Measurements from ENCODE around the gene BICRAL.

Gene BICRAL

DNA sequence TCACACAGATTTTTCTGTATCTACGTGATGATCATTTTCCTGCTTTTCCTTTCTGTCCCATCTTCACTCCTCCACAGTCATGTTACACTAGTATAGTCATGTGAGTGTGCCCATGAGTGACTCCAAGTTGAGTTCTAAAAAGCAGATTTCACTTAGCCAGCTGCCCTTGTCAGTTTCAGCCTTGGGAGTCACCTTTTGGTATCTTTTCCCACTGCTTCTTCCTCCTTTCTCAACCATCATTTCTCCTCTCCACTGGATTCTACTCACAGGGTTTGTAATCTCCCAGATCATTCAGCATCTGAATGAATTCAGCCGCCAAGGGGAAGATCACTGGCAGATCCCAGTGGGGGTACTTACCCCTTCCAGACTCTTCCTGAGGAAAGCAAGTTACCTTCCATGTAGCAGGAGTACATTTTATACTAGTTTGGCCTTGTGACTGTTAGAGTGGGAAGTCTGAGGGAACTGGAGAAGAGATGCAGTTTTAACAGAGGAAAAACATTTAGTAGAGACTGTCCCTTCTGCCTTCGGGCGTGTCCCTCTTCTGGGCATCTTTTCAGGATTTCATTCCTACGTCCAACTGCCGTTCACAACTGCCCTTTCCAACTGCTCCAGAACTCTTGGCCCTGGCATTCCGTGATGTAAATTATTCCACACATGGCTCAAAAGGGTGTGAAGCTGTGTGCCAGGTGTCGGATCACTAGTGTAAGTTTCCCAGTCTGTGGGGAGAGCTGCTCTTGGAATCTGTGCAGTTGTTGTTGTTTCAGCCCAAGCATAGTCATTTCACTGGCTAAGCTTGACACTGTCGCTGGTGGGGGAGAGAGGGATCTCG lies 38.9 kb downstream of the BICRAL start:
- Histone ChIP-seq H3K9ac (ENCODE audit: low read length in 2 of 2) (peak overlapping the region; percentile 1 to 39), H3K36me3 (ENCODE audit: control insufficient read depth in 2 of 2, insufficient read depth in 2 of 2, low read length in 2 of 2) (peaks cover 0 to 9% of the 10 kb centered on the region in 2 donors), H3K4me1 (ENCODE audit: control insufficient read depth, insufficient read depth, low read length) (peaks cover 15% of the 10 kb centered on the region), H3K27me3 (ENCODE audit: control insufficient read depth in 1 of 2, insufficient read depth in 2 of 2, low read length in 2 of 2) (no peaks in the 10 kb centered on the region), H3K9me3 (ENCODE audit: control insufficient read depth in 2 of 2, low read length in 2 of 2) (no peaks in the 10 kb centered on the region), H3K27ac (ENCODE audit: low read length) (peak overlapping the region; percentile 81), H3K4me3 (ENCODE audit: low read length in 2 of 2) (peak overlapping the region; percentile 52 to 68)

DNA sequence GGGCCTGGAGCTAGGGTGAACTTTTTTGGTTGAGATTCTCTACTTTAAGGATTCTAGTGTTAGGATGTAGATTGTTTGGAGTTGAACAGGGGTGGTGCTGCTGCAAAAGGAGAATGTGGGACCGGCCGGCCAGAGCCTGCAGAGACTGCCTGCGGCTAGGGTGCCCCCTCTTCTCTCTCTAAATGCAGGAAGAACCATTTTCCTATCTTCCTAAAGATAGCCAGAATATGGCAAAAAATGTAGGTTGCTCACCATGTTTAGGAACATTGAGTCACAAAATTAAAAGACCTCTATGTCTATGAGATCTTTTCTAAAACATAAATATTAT lies 39.5 kb downstream of the BICRAL start:
- peak overlapping the region; percentile 81 for H3K27ac ChIP-seq (ENCODE audit: low read length)
- H3K9me3 ChIP-seq (ENCODE audit: control insufficient read depth in 2 of 2, low read length in 2 of 2), result no peaks in the 10 kb centered on the region
- peak overlapping the region; percentile 52 to 68 for H3K4me3 ChIP-seq (ENCODE audit: low read length in 2 of 2)
- peak overlapping the region; percentile 1 to 39 for H3K9ac ChIP-seq (ENCODE audit: low read length in 2 of 2)
- H3K36me3 ChIP-seq (ENCODE audit: control insufficient read depth in 2 of 2, insufficient read depth in 2 of 2, low read length in 2 of 2), result peaks cover under 1 to 9% of the 10 kb centered on the region in 2 donors
- H3K4me1 ChIP-seq (ENCODE audit: control insufficient read depth, insufficient read depth, low read length), result peaks cover 15% of the 10 kb centered on the region
- no peaks in the 10 kb centered on the region for H3K27me3 ChIP-seq (ENCODE audit: control insufficient read depth in 1 of 2, insufficient read depth in 2 of 2, low read length in 2 of 2)

DNA sequence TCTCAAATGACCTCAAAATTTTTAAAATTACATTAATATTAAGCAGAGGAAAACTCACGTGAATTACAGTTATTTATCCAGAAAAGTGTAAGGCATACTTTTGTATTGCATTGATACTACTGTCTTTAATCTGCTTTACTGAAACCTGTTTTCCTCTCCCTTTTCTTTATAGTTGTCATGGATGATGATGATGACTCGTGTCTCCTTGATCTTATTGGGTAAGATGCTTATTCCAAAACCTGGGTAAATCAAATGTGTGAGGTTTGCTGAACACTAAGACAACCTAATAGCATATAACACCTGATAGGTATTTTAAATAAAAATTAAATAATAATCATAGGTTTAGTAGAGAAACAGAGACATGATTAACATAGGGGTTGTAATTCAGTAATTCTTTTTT lies 40.0 kb downstream of the BICRAL start:
- H3K4me3 ChIP-seq (ENCODE audit: low read length in 2 of 2), result no peak overlapping the region
- H3K9ac ChIP-seq (ENCODE audit: low read length in 2 of 2), result no peak overlapping the region
- H3K9me3 ChIP-seq (ENCODE audit: control insufficient read depth in 2 of 2, low read length in 2 of 2), result no peaks in the 10 kb centered on the region
- H3K36me3 ChIP-seq (ENCODE audit: control insufficient read depth in 2 of 2, insufficient read depth in 2 of 2, low read length in 2 of 2), result peaks cover 2 to 9% of the 10 kb centered on the region in 2 donors
- peaks cover 15% of the 10 kb centered on the region for H3K4me1 ChIP-seq (ENCODE audit: control insufficient read depth, insufficient read depth, low read length)
- H3K27ac ChIP-seq (ENCODE audit: low read length), result peak overlapping the region; percentile 81
- no peaks in the 10 kb centered on the region for H3K27me3 ChIP-seq (ENCODE audit: control insufficient read depth in 1 of 2, insufficient read depth in 2 of 2, low read length in 2 of 2)

DNA sequence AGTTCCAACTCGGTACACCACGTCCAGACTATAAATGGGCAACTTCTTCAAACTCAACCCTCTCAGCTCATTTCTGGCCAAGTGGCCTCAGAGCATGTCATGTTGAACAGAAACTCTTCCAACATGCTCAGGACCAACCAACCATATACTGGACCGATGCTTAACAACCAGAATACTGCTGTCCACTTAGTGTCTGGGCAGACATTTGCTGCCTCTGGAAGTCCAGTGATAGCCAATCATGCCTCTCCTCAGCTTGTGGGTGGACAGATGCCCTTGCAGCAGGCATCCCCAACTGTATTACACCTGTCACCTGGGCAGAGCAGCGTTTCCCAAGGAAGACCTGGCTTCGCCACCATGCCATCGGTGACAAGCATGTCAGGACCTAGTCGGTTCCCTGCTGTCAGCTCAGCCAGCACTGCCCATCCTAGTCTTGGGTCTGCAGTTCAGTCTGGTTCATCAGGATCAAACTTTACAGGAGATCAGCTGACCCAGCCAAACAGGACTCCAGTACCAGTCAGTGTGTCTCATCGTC lies 47.8 kb downstream of the BICRAL start:
- no peak overlapping the region for H3K9ac ChIP-seq (ENCODE audit: low read length in 2 of 2)
- H3K27ac ChIP-seq (ENCODE audit: low read length), result no peak overlapping the region
- H3K36me3 ChIP-seq (ENCODE audit: control insufficient read depth in 2 of 2, insufficient read depth in 2 of 2, low read length in 2 of 2), result peaks cover 33 to 34% of the 10 kb centered on the region in 2 donors

DNA sequence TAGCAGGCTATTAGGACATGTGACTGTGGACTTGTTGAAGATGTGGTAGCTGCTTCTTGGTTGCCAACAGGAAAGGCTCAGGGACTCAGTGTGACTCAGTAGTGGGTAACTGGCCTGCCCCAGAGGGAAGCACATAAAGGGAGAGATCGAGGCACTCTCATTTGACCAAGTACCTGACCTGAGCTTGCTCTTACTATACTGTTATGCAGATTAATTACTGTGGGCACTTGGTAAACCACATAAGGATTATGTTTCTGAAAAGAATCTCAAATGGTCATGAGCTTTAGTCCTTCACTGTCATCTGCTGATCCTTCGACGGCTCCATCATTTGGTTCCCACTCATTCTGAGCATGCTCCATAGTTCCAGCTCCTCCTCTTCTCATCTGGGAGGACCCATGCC lies 49.4 kb downstream of the BICRAL start:
- no peak overlapping the region for H3K4me3 ChIP-seq (ENCODE audit: low read length in 2 of 2)
- H3K9ac ChIP-seq (ENCODE audit: low read length in 2 of 2), result no peak overlapping the region
- no peak overlapping the region for H3K27ac ChIP-seq (ENCODE audit: low read length)
- peaks cover 33 to 37% of the 10 kb centered on the region in 2 donors for H3K36me3 ChIP-seq (ENCODE audit: control insufficient read depth in 2 of 2, insufficient read depth in 2 of 2, low read length in 2 of 2)
- no peaks in the 10 kb centered on the region for H3K4me1 ChIP-seq (ENCODE audit: control insufficient read depth, insufficient read depth, low read length)
- H3K27me3 ChIP-seq (ENCODE audit: control insufficient read depth in 1 of 2, insufficient read depth in 2 of 2, low read length in 2 of 2), result no peaks in the 10 kb centered on the region
- no peaks in the 10 kb centered on the region for H3K9me3 ChIP-seq (ENCODE audit: control insufficient read depth in 2 of 2, low read length in 2 of 2)

More for the DNA sequence above, 47.8 kb downstream of the BICRAL start:
- H3K9me3 ChIP-seq (ENCODE audit: control insufficient read depth in 2 of 2, low read length in 2 of 2), result no peaks in the 10 kb centered on the region
- no peak overlapping the region for H3K4me3 ChIP-seq (ENCODE audit: low read length in 2 of 2)
- H3K4me1 ChIP-seq (ENCODE audit: control insufficient read depth, insufficient read depth, low read length), result no peaks in the 10 kb centered on the region
- no peaks in the 10 kb centered on the region for H3K27me3 ChIP-seq (ENCODE audit: control insufficient read depth in 1 of 2, insufficient read depth in 2 of 2, low read length in 2 of 2)

DNA sequence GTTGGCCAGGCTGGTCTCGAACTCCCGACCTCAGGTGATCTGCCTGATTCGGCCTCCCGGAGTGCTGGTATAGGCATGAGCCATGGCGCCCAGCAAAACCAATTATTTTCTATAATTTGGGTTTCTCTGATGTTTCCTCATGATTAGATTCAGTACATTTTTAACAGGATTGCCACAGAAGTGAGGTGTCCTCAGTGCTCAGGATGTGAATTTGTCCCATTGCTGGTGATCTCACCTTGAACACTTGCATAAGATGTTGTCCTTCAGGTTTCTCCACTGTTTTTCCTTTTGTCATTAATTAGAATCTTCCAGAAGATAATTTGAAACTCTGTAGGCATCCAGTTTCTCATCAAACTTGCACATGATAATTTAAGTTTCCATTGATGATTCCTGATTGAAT lies 52.2 kb downstream of the BICRAL start:
- peaks cover 19 to 28% of the 10 kb centered on the region in 2 donors for H3K36me3 ChIP-seq (ENCODE audit: control insufficient read depth in 2 of 2, insufficient read depth in 2 of 2, low read length in 2 of 2)
- no peak overlapping the region for H3K9ac ChIP-seq (ENCODE audit: low read length in 2 of 2)
- H3K27ac ChIP-seq (ENCODE audit: low read length), result no peak overlapping the region
- H3K4me3 ChIP-seq (ENCODE audit: low read length in 2 of 2), result no peak overlapping the region
- H3K9me3 ChIP-seq (ENCODE audit: control insufficient read depth in 2 of 2, low read length in 2 of 2), result no peaks in the 10 kb centered on the region
- H3K27me3 ChIP-seq (ENCODE audit: control insufficient read depth in 1 of 2, insufficient read depth in 2 of 2, low read length in 2 of 2), result no peaks in the 10 kb centered on the region
- no peaks in the 10 kb centered on the region for H3K4me1 ChIP-seq (ENCODE audit: control insufficient read depth, insufficient read depth, low read length)

DNA sequence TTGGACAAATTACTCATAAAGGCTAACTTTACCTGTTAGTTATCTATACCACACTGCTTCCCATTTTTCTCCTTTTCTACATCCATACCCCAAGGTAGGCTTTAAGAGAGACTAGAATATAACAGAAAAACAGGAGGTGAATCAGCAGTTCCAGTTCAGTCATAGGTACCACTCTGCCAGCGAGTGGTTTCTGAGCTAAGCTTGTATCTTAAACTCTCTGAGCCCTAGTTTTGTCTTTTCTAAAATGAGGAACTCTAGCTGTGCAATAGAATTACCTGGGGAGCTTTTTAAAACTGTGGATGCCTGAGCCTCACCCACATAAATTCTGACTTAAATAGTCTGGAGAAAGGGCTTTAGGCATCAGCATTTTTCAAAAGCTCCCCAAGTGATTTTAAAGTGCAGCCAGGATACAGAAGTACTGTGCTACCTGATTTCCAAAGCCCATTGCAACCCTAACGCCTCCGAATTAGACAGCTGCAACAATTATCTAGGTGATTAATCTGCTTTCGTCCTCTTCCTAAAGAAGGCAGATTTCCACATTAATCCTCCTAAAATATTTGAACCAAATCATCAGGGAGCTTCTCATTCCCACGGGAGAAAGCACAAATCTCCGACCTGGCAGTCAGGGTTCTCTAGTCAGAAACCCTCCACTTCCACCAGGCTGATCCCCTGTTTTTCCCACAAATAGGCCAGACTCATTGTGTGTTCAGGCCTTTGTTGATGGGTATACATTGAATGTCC lies 60.2 kb downstream of the BICRAL start:
- Histone ChIP-seq H3K4me1 (ENCODE audit: control insufficient read depth, insufficient read depth, low read length) (no peaks in the 10 kb centered on the region), H3K27me3 (ENCODE audit: control insufficient read depth in 1 of 2, insufficient read depth in 2 of 2, low read length in 2 of 2) (no peaks in the 10 kb centered on the region), H3K4me3 (ENCODE audit: low read length in 2 of 2) (no peak overlapping the region), H3K27ac (ENCODE audit: low read length) (no peak overlapping the region), H3K36me3 (ENCODE audit: control insufficient read depth in 2 of 2, insufficient read depth in 2 of 2, low read length in 2 of 2) (peaks cover 4 to 11% of the 10 kb centered on the region in 2 donors), H3K9ac (ENCODE audit: low read length in 2 of 2) (no peak overlapping the region), H3K9me3 (ENCODE audit: control insufficient read depth in 2 of 2, low read length in 2 of 2) (no peaks in the 10 kb centered on the region)

DNA sequence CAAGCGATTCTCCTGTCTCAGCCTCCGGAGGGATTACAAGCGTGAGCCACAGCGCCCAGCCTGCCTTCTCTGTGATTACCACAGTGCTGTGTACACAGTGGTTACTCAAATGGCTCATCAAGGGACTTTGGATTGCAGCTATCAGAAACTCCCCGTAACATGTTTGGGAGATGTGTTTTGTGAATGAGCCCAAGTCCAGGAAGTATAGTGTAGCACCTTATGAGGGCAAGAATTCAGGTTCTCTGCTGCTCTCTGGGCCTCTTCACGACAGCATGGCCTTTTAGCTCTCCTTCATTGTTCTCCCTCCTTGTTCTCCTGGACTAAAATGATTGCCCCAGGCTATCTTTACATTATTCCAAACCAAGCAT lies 63.5 kb downstream of the BICRAL start:
- no peak overlapping the region for H3K27ac ChIP-seq (ENCODE audit: low read length)
- no peaks in the 10 kb centered on the region for H3K4me1 ChIP-seq (ENCODE audit: control insufficient read depth, insufficient read depth, low read length)
- H3K9me3 ChIP-seq (ENCODE audit: control insufficient read depth in 2 of 2, low read length in 2 of 2), result no peaks in the 10 kb centered on the region
- peaks cover 7 to 8% of the 10 kb centered on the region in 2 donors for H3K36me3 ChIP-seq (ENCODE audit: control insufficient read depth in 2 of 2, insufficient read depth in 2 of 2, low read length in 2 of 2)
- no peak overlapping the region for H3K4me3 ChIP-seq (ENCODE audit: low read length in 2 of 2)
- H3K27me3 ChIP-seq (ENCODE audit: control insufficient read depth in 1 of 2, insufficient read depth in 2 of 2, low read length in 2 of 2), result no peaks in the 10 kb centered on the region
- H3K9ac ChIP-seq (ENCODE audit: low read length in 2 of 2), result no peak overlapping the region

DNA sequence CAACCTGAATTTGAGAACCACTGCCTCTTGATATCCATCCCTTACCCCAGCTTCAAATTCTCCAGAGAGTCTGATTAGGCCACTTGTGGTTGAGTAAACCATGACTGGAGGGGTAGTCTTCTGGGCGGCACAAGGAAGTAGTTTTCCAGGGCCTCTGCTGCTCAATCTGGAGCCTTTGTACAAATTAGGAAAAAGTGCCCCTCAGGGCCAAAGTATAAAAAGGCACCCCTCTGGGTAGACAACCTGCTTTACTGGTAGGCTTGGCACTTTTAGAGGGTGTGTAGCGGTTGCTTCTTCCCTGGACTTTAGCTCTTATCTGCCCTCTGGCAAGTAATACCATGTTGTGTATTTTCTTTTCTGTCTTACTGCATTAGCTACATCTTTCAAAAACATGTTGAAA lies 64.7 kb downstream of the BICRAL start:
- Histone ChIP-seq H3K36me3 (ENCODE audit: control insufficient read depth in 2 of 2, insufficient read depth in 2 of 2, low read length in 2 of 2) (peaks cover 7 to 8% of the 10 kb centered on the region in 2 donors), H3K9me3 (ENCODE audit: control insufficient read depth in 2 of 2, low read length in 2 of 2) (no peaks in the 10 kb centered on the region), H3K4me1 (ENCODE audit: control insufficient read depth, insufficient read depth, low read length) (no peaks in the 10 kb centered on the region), H3K9ac (ENCODE audit: low read length in 2 of 2) (no peak overlapping the region), H3K4me3 (ENCODE audit: low read length in 2 of 2) (no peak overlapping the region), H3K27me3 (ENCODE audit: control insufficient read depth in 1 of 2, insufficient read depth in 2 of 2, low read length in 2 of 2) (no peaks in the 10 kb centered on the region), H3K27ac (ENCODE audit: low read length) (no peak overlapping the region)

DNA sequence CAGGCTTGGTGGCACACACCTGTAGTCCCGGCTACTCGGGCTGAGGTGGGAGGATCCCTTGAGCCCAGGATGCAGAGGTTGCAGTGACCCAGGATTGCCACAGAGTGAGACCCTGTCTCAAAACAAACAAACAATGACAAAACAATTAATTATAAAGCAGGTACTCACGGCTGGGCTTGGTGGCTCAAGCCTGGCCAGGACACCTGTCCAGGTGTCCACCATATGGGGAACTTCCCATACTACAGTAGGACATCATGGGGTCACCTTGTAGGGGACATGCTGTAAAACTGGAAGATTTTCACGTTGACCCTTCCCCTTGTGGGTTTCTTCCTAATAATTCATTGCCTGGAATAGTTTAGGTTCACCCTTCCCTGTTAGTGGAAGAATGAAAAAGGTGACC lies 66.8 kb downstream of the BICRAL start:
- H3K9me3 ChIP-seq (ENCODE audit: control insufficient read depth in 2 of 2, low read length in 2 of 2), result no peaks in the 10 kb centered on the region
- H3K27me3 ChIP-seq (ENCODE audit: control insufficient read depth in 1 of 2, insufficient read depth in 2 of 2, low read length in 2 of 2), result no peaks in the 10 kb centered on the region
- no peaks in the 10 kb centered on the region for H3K4me1 ChIP-seq (ENCODE audit: control insufficient read depth, insufficient read depth, low read length)
- peaks cover 11 to 14% of the 10 kb centered on the region in 2 donors for H3K36me3 ChIP-seq (ENCODE audit: control insufficient read depth in 2 of 2, insufficient read depth in 2 of 2, low read length in 2 of 2)
- H3K4me3 ChIP-seq (ENCODE audit: low read length in 2 of 2), result no peak overlapping the region
- H3K27ac ChIP-seq (ENCODE audit: low read length), result no peak overlapping the region
- H3K9ac ChIP-seq (ENCODE audit: low read length in 2 of 2), result no peak overlapping the region

All from stomach smooth muscle (tissue), 2 donors.